Kidney capillary endothelial cell (primary cell): ENCODE data around the gene MRPL58.
"Not testable (repeated sequence)": the region's sequence is repeated elsewhere in the genome, so short reads cannot be mapped to it uniquely, and the experiment has no call there.

Source experiments
- DNase-seq: peaks from one replicate; pipeline ENCODE4 v3.0.0-alpha.2; 2018; ENCODE audit warnings: low spot score

MRPL58 gene

DNA sequence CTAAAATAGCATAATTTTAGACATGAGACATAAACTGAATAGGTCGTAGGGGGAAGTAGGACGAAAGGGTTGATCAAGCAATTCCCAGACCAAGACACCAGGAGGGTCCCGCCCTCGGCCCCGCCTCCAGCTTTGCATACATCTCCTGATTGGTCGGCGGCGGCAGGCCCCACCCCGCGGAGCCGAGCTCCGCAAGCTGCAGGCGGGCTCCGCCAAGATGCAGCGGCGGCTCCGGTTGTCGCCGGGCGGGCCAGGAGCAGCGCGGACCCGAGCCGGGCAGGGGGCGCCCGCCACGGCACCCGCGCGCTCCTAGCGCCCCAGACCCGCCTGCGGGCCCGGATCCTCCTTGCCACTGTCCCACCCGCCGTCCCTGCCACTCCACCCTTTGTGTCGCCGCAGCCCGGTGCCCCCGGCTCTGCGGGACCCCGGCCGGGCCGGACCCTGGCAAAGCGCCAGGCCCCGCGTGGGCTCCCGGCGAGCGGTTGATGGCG is 25.0 kb upstream of the MRPL58 start, which contains the start of gene CDR2L:
TSS of gene CDR2L (plus strand) at position 215 of the 491 bp plus-strand sequence. CDS start 412 bp downstream, outside the sequence.
- DNase-seq, result peak; percentile 95

DNA sequence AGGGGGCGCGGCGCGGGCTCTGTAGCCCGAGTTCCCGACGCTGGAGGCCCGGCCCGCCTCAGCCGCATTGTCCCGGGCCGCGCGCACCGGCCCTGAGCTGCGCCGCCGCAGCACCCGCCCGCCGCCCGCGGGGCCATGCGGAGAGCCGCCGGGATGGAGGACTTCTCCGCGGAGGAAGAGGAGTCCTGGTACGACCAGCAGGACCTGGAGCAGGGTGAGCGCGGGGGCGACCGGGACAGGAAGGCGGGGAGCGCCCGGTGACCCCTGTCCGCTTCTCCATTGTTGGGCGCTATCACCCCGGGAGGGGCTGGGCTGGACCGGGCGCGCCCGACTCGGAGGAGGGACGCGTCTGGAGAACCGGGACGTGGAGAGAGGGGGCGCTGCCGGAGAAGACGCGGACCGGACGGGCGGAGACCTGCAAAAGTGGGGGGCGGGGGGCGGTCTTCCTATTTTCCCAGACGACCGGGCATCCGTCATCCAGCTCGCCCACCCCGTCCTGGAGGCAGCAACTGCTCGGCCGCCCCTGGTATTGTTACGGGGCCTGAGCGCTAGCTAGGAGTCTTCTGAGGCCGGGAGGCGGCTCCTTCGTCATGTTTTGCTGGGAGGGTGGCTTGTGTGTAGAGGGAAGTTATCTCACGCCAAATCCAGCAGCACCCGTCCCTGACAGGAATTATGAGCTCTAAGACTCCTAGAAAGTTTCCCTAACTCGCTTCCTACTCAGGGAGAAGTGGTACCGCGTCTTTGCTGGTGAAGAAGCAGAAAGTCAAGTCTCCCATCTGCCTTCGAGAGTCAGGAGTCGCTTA is 24.4 kb upstream of the MRPL58 start:
- DNase-seq, result peak; percentile 48

DNA sequence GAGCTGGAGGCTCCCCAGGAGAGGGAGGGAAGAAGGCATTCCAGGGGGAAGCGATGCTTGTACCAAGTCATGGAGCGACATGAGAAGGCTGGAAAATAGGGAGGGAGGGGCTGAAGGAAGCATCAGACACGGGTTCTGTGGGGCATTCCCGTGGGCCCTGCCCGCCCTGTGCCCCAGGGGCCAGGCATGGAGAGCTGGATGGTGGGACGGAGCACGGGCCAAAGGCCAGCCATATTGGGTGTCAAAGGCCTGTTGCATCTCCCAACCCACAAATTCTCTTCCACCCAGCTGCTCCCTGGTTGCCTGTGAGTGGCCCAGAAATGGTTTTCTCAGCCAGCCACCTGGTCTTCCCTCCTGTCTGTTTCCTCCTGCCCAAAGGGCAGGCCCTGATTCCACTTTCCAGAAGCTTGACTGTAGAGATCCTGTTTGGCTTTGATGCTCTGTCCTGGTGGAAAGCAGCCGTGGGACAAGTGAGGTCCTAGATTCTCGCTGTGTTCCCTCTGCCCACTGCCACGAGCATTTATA is 21.8 kb upstream of the MRPL58 start:
- DNase-seq, result no peak

DNA sequence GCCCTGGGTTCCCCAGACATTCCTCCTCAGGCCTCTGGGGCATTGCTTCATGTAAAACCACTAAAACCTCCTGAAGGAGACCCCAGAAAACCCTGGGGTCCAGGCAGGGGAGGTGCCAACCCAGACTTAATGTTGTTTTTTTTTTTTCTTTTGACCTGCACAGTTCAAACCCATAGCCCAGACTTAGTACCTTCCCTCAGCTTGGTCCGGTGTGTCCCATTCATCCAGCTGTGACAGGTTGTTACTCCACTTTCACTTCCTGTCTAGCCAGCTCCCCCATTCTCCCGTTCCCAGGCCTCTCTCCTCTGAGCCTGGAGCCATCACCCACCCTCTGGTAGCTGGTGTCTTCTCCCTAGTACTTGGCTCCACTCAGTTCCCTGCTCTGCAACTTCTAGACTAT is 20.2 kb upstream of the MRPL58 start:
- no peak for DNase-seq

DNA sequence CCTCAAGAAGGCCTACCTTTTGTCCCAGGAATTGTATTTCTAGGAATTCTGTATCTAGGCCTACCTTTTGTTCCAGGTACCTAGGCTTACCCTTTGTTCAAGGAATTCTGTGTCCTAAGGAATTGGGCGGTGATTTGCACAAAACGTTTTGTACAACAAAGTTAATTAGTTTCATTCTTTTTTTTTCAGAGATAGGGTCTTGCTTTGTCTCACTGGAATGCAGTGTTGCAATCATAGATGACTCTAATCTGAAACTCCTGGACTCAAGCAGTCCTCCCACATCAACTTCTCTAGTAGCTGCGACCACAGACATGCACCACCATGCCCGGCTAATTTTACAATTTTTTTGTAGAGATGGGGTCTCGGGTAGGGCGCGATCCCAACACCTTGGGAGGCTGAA is 18.0 kb upstream of the MRPL58 start:
- no peak for DNase-seq

DNA sequence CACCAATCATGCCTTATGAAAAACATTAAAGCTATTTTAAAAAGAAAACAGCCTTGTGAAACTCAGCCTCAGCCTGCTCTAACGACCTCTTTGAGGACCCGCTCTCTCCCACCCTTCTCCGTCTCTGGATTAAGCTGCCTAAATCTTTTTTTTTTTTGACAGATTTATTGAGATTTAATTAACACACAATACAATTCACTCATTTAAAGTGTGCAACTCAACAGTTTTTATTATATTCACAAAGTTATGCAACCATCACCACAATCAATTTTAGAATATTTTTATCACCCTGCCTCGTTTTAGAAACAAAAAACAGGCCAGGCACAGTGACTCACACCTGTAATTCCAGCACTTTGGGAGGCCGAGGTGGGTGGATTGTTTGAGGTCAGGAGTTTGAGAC is 16.6 kb upstream of the MRPL58 start:
- DNase-seq, result no peak

DNA sequence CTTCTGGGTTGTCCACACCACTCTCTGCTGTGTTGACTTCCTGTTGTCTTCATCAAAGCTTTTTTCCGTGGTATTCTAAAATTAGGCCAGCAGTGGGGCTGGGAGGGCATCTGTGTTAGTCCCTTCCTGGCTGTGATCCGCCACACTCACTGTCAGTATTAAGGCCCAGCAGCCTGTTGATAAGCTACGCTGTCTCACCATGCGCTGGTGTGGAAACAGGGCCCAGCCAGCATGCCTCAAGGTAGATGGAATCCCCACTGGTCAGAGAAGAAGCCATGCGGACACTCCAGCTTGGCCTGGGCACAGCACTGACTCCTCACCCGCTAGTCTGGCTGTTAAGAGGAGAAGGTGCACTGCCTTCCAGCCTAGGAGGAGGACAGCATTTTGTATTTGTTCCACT is 13.7 kb upstream of the MRPL58 start:
- DNase-seq, result no peak

DNA sequence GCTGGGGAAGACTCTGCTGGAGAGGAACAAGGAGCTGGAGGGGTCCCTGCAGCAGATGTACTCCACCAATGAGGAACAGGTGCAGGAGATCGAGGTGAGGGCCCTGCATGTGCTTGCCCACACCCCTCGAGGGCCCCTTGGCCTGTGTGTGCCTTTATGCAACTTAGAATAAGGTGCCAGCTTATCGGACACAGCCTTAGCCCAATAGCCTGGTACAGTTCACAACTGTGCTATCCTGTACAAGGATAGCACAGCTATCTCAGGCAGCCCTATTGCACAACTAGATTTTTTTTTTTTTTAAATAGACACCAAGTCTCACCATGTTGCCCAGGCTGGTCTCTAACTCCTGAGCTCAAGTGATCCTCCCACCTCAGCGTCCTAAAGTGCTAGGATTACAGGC is 12.9 kb upstream of the MRPL58 start:
- no peak for DNase-seq

DNA sequence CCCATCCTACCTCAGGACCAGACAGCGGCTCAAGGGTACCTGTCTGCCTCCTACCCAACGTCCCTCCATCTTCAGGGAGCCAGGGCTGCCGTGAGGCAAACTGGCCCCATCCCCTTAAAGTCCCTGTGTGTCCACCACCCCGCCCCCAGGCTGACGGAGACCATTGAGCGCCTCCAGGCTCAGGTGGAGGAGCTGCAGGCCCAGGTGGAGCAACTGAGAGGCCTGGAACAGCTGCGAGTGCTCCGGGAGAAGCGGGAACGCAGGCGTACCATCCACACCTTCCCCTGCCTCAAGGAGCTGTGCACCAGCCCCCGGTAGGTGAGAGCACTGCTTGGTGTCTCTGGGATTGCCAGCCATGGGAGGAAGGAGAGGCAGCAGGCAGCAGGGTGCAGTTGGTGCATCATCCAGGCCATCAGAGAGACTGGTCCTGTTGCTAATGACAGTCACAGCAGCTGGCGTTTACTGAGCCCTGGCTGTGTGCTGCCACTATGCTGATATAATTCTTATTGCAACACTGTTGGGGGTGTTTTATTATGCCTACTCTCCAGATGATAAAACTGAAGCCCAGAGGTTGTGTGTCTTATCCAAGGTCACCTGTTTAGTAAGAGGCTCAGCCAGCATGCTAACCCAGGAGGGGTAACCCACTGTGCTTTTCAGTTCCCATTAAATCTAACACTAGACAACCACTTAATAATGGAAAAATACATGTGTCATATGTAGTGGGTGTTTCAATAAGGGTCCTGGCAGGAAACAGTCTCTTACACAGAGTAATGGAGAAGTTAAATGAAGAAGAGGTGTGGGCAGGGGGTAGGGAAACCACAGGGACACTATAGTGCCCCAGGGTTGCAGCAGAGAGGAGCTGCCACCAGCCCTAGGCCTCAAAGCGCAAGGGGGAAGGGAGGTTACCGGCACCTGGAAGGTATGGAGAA is 10.3 kb upstream of the MRPL58 start:
- no peak for DNase-seq

DNA sequence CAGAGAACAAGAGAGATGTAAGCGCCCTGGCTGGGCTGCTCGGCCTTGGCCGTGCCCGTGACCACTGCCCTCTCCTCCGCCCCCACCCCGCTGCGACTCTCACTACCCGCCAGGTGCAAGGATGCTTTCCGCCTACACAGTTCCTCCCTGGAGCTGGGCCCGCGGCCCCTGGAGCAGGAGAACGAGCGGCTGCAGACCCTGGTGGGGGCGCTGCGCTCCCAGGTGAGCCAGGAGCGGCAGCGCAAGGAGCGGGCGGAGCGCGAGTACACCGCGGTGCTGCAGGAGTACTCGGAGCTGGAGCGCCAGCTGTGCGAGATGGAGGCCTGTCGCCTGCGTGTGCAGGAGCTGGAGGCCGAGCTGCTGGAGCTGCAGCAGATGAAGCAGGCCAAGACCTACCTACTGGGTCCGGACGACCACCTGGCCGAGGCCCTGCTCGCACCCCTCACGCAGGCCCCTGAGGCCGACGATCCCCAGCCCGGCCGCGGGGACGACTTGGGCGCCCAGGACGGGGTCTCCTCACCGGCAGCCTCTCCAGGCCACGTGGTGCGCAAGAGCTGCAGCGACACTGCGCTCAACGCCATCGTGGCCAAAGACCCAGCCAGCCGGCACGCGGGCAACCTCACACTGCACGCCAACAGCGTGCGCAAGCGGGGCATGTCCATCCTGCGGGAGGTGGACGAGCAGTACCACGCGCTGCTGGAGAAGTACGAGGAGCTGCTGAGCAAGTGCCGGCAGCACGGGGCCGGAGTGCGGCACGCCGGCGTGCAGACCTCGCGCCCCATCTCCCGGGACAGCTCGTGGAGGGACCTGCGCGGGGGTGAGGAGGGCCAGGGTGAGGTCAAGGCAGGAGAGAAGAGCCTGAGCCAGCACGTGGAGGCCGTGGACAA is 9.2 kb upstream of the MRPL58 start:
- no peak for DNase-seq

DNA sequence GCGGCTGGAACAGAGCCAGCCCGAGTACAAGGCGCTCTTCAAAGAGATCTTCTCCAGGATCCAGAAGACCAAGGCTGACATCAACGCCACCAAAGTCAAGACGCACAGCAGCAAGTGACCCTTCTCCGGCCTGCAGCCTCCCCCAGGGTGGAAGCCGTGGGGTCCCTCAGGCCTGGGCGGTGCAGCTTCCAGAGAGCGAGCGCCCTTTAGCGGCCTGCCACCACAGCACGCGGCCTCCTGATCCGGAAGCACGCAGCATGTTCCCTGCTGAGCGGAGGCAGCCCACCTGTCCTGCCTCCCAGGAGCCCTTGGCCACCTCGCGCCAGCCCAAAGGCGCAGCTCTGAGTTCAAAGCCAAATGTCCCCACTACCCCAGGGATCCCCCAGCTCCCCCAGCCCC is 8.5 kb upstream of the MRPL58 start:
- DNase-seq, result no peak

DNA sequence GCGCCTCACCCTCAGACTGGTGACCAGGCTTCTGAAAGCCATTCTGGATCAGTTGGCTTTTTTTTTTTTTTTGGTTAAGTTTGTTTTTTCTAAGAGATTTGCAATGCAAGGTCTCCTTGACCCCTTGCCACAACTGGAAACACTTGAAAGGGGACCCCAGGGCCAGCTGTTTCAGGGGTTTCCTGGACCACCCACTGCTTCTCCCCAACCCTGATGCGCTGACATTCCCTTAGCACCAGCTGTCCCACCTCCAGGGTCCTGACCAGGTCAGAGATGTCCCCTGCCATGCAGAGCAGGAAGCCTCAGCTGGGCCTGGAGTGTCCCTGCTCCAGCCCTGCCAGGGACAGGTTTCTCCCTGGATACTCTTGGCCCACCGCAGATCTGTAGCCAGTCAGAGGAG is 8.1 kb upstream of the MRPL58 start:
- DNase-seq, result no peak

DNA sequence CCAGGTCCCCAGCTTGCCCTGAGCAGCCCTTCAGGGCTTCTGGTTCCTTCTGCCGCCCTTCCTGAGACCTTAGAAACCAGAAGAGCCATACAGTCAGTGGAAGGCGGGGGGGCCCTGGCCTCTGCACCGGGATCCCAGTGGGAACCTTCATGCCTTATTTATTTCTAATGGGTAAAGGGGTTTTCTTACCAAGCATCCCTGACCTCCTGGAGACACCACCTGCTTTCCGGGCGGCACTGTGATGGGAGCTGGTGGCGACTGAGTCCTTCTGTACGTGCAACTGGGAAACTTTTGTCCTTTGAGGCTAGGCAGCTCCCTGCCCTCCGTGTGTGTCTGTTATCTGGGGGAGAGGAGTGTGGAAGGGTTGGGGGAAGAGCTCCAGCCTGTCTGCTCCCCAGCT is 7.2 kb upstream of the MRPL58 start:
- DNase-seq, result no peak

DNA sequence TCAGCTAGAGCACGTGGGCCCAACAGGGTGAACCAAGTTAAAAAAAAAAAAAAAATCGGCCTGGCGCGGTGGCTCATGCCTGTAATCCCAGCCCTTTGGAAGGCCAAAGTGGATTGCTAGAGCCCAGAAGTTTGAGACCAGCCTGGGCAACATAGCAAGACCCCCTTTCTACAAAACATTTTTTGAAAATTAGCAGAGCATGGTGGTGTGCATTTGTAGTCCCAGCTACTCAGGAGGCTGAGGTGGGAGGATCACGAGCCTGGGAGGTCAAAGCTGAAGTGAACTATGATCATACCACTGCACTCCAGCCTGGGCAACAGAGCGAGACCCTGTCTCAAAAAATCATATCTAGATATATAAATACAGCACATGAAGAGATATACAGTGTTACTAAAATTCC is 6.4 kb upstream of the MRPL58 start:
- not testable (repeated sequence) for DNase-seq

DNA sequence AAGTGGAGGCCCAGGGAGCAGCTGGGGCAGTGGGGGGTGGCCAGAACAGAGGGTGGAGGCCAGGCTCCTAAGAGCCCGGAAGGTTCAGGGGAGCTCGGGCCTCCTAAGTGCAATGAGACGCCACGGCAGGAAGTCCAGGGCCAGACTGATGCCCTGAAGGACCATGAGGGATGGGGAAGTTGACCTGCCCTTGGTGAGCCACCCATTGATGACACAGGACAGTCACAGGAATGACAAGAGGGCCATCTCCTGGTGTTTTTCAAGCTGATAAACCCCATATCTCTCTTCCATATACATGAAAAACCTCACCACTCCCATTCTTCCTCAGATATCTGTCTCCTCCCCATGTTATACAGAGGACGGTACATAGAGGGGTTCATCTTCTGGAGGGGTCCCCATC is 5.8 kb upstream of the MRPL58 start:
- DNase-seq, result no peak

DNA sequence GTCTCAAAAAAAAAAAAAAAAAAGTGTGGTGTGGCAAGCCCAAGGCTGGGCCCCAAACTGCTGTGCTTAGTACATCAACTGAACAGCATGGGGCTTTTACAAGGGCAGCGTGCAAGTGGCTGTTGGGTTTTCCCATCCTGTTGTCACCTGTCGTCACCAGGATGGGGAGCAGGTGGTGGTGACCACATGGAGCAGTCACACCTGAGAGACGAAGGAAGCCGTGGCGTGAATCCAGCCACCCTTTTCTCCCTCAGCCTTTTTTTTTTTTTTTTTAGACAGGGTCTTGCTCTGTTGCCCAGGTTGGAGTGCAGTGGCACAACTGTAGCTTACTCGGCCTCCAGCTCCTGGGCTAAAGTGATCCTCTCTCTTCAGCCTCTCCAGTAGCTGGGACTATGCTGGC is 4.1 kb upstream of the MRPL58 start:
- no peak for DNase-seq

DNA sequence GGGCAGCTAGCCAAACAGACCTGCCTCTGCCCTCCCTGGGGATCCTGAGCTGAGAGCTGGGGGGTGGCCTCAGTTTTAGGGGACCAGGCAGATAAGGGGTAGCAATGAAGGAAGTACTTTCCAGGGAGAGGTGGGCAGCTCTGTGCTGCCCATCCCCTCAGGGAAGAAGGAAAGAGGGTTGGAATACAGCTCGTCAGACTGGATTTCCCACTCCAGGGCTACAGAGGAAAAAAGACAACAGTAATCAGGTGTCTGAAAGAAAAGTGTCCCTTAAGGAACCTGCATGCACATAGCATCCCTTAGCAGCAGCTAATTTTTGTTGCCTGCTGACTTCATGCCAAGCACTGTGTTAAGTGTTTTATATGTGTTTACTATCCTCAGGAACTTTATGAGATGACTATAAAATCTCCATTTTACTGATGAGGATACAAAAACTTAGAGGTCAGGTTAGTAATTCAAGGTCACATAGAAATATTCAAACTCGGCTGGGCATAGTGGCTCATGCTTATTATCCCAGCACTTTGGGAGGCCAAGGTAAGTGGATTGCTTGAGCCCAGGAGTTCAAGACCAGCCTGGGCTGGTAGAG is 3.2 kb upstream of the MRPL58 start:
- DNase-seq, result no peak

DNA sequence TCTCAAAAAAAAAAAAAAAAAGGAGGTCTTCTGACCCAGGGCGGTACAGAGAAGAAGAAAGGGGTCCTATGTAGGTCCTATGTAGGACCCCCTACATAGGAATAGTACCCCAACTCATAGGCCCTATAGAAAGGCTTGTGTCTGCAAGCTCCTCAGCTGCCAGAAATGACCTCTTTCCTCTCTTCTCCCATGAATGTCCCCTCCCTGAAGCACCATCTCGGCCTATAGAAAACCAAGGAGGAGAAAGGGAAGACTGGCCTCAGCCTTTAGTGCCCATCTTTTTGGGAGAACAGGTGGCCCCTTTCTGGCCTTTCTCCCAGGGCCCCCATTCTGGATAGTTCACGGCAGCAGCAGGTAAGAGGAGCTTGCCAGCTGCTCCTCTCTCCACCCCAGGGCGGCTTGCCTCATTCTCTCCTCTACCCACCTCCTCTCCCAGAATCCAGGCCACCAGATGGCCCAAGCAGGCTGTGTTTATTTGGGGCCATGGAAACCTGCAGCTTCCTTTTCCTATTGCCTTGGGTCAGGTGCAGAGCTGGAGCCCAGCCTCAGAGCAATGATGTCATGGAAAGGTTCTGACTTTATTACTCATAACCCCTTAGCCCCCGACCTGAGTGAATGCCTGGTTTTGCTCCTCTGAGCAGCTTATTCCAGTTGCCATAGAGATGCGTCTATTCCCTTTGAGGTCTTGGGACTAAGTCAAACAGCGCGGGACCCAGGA is 1.6 kb upstream of the MRPL58 start:
- DNase-seq, result no peak

DNA sequence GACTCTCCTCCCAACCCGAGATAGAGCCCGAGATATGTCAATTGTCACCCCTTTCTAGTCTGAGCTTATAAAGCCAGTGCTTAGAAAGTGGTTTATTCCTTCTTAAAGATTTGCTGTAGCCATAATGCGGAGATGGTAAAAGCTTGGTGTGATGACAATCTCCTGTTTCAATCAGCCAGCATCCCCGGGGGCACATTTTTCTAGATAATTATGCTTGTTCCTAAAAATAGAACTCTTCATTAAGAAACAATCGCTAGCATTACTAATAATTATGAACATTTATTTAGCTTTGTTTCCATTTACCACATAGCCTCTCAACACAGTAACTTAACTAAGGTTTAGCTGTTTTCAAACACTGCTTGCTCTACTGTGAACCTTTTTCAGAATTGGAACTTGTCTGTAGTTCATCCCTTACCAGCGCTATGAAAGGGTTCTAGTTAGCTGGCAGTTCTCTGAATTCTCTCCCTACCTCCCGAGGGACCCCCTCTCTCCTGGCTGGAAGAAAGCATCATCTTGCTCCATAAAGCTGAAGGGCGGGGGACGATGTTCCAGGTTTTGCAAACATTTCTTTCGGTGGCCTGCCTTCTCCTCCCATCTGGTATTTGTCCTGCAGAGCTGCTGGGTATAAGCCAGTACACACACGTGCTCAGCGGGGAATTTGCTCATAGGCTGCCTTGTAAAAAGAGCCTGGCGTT is 922 bp upstream of the MRPL58 start:
- DNase-seq, result no peak

DNA sequence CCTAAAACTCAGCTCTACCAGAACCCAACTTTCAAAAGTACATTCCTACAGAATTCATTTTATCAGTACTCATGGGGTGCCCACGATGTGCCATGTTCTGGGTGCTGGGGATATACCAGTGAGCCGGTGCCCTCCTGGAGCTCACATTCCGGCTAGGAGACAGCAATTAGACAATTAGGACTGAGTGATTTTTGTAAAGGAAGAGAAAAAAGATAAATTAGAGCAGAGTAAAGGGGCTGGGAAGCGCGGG is 449 bp upstream of the MRPL58 start:
- DNase-seq, result no peak
